Uterine smooth muscle cell (primary cell): ENCODE results near the gene OR2T5. TPM values are rescaled to one million over a fixed set of nuclear protein-coding genes. Genes with fewer than 3 reads are reported as not detected.

ENCODE experiments used
- total RNA-seq: library from RNA; depleted of rRNA; stranded (reverse); fragments of >200 nt; gene quantifications from 2 replicates; pipeline ENCODE4 v1.2.3, GENCODE V29; 2014

The OR2T5 gene
- total RNA-seq: not detected in 2 replicates

DNA sequence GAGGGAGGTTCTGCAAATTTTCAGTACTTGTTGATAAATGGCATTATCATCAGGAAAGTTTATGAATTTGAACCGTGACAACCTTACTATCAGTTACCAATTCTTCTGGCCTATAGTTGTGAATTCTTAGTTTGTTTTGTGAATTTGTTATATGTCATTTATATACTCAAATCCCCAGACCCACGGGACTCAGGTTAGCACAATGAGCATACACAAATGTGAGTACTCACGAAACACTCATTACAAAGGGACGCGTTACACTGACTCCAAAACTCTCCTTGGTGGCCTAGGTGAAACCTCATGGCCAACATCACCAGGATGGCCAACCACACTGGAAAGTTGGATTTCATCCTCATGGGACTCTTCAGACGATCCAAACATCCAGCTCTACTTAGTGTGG is at the start of gene OR2T5:
TSS of gene OR2T5 (plus strand) at position 301 of the 400 bp plus-strand sequence. CDS start at position 301, 0 bp downstream.

DNA sequence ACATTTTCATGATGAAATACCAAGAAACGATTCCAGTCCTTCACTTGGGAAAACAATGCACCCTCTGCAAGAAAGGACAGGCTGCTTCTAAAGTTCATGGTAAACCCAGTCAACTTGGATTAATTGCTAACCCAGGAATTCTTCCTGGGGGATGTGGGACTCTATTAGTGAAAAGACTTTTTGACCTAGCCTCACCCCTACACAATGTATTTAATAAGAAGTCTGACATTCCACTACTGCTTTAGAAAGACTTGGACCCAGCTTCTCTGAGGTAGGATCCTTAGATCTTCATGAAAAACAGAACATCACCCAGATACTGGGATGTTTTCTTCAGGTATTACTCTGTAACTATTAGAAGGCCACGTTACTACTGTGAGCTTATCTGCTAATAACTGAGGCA is 43.0 kb upstream of the OR2T5 start, which contains the start of gene OR2T2:
TSS of gene OR2T2 (plus strand) at position 239 of the 400 bp plus-strand sequence. CDS start 7,161 bp downstream, outside the sequence.

DNA sequence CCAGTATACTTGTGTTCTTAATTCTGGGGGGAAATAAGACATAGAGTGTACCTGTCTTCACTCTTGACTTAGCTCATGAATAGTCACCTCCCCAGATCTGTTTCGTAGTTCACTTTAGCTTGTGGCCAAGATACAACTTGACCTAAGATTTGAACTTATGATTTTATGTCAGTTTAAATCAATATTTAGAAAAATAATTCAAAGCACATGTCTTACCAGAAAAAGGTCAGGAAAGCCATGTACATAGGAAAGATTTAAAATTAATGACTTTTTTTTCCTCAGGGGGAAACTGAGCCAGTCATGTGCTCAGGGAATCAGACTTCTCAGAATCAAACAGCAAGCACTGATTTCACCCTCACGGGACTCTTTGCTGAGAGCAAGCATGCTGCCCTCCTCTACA is 15.3 kb upstream of the OR2T5 start, which contains the start of gene OR2T3:
TSS of gene OR2T3 (plus strand) at position 301 of the 400 bp plus-strand sequence. CDS start at position 301, 0 bp downstream.

GRCh38 chr1:248507773-248508172 is 19.4 kb downstream of the OR2T5 start, which contains the start of gene OR2G6:
Gene OR2G6, plus strand, starts transcription at chr1:248508073. Its CDS starts 13,574 bp downstream, at chr1:248521647.

Other genes with a start within 250 kb of the OR2T5 start
- gene OR2T33, start 210.6 kb upstream of the OR2T5 start, total RNA-seq: not detected in 2 replicates
- not detected in 2 replicates for gene OR2T12, start 185.2 kb upstream of the OR2T5 start, total RNA-seq
- gene OR2M7, start 164.0 kb upstream of the OR2T5 start, total RNA-seq: not detected in 2 replicates
- gene OR14C36, start 139.8 kb upstream of the OR2T5 start, total RNA-seq: not detected in 2 replicates
- gene OR2T4, start 126.9 kb upstream of the OR2T5 start, total RNA-seq: not detected in 2 replicates
- not detected in 2 replicates for gene OR2T6, start 112.8 kb upstream of the OR2T5 start, total RNA-seq
- not detected in 2 replicates for gene OR2T1, start 85.5 kb upstream of the OR2T5 start, total RNA-seq
- not detected in 2 replicates for gene OR2T2, start 43.0 kb upstream of the OR2T5 start, total RNA-seq
- gene OR2T3, start 15.2 kb upstream of the OR2T5 start, total RNA-seq: not detected in 2 replicates
- gene OR2G6, start 19.5 kb downstream of the OR2T5 start, total RNA-seq: not detected in 2 replicates
- gene OR2T29, start 74.2 kb downstream of the OR2T5 start, total RNA-seq: not detected in 2 replicates
- not detected in 2 replicates for gene OR2T34, start 86.2 kb downstream of the OR2T5 start, total RNA-seq
- not detected in 2 replicates for gene OR2T10, start 109.1 kb downstream of the OR2T5 start, total RNA-seq
- not detected in 2 replicates for gene OR2T11, start 146.5 kb downstream of the OR2T5 start, total RNA-seq
- gene OR2T35, start 156.7 kb downstream of the OR2T5 start, total RNA-seq: not detected in 2 replicates
- not detected in 2 replicates for gene OR2T27, start 166.9 kb downstream of the OR2T5 start, total RNA-seq
- gene OR14I1, start 214.2 kb downstream of the OR2T5 start, total RNA-seq: not detected in 2 replicates